ENCODE results near the gene SHISAL2B. TPM values are rescaled to one million over a fixed set of nuclear protein-coding genes. Genes with fewer than 3 reads are reported as not detected.
"Not testable (repeated sequence)": the region's sequence is repeated elsewhere in the genome, so short reads cannot be mapped to it uniquely, and the experiment has no call there.

Gene SHISAL2B
- total RNA-seq = not detected
- long read RNA-seq = 0 reads

DNA sequence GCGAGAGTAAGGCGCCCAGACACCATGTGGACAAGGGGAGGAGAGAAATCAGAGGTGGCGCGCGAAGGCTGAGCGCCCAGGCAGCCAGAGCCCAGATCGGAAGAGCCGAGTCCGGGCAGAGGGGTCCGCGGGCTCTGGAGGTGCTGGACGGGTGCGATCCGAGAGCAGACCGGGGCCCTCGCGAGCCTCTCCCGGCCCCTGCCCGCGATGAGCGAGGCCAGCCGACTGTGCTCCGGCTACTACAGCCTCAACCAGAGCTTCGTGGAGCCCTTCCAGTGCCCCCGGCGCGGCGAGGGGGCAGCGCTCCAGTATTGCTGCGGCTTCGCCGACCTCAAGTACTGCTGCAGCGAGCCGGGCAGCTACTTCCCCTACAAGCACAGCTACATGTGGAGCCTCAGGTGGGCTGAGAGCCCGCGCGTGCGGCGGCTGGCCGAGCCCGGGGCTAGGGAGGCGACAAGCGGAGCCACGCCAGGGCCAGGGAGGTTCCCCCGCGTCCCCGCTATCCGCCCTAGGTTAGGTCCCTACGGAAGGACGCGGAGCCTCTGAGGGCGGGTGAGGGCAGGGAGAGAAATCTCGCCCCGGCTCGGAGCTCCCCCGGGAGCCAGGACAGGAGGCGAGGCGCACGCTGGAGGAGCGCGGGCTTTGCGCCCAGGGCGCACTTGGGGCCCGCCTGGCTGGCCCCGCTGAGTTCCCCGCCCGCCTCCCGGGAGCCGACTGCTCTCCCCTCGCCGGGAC lies at the start of gene SHISAL2B:
Gene SHISAL2B (plus strand): TSS at position 87 of the 735 bp plus-strand sequence. CDS start 121 bp downstream, at position 208.
- ATAC-seq = no peak

DNA sequence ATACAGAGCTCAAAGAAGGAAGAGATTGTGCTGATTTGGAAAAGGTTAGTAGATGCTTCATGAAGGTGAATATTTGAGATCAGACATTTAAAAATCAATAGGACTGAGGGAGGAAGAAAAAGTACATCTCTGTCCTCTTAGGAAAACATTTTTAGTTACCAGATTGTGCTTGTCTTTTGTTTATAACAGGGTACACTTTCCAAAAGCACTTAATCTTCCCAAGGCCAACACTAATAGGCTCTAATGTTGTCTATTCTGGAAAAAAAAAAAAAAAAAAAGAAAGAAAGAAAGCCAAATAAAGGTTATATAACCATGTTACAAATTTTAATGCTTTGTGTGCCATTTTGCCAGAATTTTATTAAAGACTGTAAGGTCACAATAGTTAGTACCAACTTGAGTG lies 45.5 kb upstream of the SHISAL2B start:
- ATAC-seq (no peak), DNase-seq (ENCODE audit: missing footprints) (no peak)
- intact Hi-C loops (cut with DNase I) = no loop called here

More for the DNA sequence above, at the start of gene SHISAL2B:
- intact Hi-C loops (cut with DNase I) = no loop called here
- DNase-seq (ENCODE audit: missing footprints) = no peak

DNA sequence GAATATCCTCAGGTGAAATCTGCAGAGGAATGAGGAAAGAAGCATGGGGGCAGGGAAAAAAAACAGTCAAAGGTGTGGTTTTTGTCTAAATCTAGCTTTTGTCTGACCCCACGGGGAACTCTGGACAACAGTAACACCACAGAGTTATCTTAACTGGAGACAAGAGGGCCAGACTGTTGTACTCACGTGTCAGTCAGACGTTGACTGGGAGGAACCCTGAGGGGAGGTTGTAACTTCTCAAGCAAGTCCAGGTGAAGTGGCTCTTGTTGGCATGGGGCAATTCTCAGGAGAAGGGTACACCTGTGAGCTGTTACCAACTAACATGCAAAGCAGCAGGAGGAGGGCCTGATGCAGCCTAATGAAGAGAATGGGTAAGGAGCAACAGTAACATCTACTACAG lies 44.1 kb upstream of the SHISAL2B start:
- intact Hi-C loops (cut with DNase I) = no loop called here
- no peak for DNase-seq (ENCODE audit: missing footprints)
- no peak for ATAC-seq

DNA sequence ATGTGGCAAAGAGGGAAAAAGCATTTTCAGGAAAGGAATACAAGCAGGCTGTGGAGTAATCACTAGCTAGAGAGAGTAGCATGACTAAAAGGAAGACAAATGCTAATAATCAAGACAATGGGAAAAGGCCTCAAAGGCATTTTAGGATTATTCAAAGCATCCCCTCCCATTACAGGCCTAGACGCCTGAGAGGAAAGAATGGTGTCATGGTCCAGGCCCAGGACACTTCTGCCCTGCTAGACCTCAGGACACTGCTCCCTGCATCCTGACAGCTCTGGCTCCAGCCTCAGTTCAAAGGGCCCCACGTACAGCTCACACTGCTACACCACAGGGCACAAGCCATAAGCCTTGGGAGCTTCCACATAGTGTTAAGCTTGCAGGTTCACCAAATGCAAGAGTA lies 40.8 kb upstream of the SHISAL2B start:
- ATAC-seq = no peak
- intact Hi-C loops (cut with DNase I) = no loop called here
- DNase-seq (ENCODE audit: missing footprints) = no peak

DNA sequence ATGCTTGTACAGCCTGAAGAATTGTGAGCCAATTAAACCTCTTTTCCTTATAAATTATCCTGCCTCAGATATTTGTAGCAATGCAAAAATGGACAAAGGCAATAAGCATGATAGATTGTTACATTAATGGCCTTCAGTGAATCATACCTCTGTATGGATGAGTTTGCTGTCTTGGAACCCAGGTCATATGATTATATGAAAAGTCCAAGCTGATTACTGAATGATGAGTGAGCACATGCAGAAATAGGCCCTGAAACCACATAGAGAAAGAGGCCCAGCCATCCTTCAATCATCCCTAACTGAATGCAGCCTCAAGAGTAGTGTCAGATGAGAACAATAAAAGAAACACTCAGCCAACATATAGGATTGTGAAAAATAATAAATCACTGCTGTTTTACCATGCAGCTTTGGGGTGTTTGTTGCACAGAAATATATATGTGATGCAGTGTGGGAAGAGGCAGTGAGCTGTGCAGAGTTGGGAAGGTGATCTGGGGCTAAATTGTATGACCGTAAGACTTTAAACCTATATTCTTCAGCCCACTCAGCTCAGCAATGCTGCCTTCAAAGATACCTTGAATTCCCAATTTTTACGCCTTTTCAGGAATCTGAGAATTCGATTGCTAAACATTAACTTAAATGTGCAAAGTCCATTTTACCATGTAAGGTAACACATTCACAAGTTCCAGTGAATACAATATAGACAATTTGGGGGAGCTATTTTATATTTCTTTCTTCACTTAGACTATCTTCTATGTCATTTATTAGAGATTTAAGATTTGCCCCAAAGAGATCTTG lies 36.3 kb upstream of the SHISAL2B start:
- ATAC-seq = no peak
- no peak for DNase-seq (ENCODE audit: missing footprints)
- intact Hi-C loops (cut with DNase I) = no loop called here

DNA sequence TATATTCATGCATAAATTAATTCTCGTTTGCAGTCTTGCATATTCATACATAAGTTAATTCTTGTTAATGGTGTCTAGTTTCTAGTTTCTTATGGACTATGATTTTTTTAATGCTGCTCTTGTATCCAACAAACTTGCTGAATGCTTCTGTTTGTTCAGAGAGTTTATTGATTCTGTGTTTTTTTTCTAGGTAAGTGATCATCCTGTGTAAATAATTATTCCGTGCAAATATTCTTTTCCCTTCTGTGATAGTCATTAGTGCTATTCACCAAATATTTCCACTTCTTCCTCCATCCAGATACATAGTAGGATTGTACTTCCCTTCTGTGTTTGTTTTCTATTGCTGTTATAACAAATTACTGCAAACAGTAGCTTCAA lies 35.8 kb upstream of the SHISAL2B start:
- no peak for DNase-seq (ENCODE audit: missing footprints)
- intact Hi-C loops (cut with DNase I) = no loop called here
- ATAC-seq = no peak

DNA sequence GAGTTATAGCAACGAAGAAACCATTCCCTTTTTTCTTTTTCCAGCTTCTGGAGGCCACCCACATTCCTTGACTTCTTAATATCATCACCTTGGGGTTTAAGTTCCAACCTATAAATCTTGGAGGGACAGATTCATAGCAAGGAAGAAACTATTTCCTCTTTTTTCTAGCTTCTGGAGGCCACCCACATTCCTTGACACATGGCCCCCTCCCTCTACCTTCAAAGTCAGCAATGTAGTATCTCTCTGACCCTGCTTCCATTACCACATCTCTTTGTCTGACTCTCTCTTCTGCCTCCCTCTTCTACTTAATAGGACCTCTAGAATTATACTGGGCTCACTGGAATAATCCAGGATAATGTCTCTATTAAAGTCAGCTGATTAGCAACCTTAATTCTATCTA lies 34.7 kb upstream of the SHISAL2B start:
- no peak for DNase-seq (ENCODE audit: missing footprints)
- no peak for ATAC-seq
- intact Hi-C loops (cut with DNase I) = no loop called here

DNA sequence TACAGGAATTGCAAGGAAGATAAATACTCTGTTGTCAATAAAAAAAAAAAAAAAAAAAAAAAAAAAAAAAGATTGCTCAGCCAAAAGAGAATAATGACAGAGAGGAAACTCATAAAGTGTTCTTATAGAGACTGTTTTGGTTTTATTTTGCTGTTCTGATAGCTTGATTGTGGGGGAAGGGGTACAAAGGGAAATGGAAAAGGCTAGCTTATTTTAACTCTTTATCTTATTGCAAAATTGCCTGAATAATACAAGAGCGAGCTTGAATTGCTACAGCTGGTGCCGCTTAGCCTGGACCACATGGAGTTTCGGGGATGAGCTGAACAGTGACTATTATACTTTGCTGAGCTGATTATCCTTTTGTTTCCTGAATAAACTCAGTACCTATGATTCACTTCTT lies 31.0 kb upstream of the SHISAL2B start:
- DNase-seq (ENCODE audit: missing footprints) (no peak), ATAC-seq (no peak)
- intact Hi-C loops (cut with DNase I) = no loop called here

DNA sequence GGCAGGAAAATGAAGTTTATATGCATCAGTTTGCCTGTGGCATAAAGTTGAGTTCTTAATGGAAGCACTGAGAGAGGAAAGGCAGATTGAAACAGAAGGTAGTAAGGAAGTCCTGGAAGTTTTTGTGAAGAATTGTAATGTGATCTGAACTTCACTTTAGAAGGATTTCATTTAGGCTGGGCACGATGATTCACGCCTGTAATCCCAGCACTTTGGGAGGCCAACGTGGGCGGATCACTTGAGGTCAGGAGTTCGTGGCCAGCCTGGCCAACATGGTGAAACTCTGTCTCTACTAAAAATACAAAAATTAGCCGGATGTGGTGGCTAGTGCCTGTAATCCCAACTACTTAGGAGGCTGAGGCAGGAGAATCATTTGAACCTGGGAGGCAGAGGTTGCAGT lies 27.1 kb upstream of the SHISAL2B start:
- ATAC-seq; intact Hi-C loops (cut with DNase I); DNase-seq (ENCODE audit: missing footprints): not testable (repeated sequence)

DNA sequence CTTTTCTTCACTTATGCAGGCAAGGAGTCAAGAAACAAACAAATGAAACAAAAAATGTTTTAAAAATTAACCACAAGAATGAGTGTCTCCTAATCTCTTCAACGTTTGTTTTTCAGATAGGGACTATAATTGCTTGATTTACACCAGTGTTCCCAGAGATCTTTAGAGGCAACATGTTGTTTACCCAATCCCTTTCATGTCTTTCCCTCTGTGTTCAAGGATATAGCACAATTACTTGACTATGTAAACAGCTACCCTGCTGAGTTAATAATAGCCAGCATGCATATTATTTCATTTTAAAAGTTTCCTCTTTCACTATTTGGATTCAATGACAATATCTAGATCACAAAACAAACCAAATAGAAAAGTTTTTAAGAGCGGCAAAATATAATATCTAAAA lies 25.1 kb upstream of the SHISAL2B start:
- intact Hi-C loops (cut with DNase I) = no loop called here
- ATAC-seq (no peak), DNase-seq (ENCODE audit: missing footprints) (no peak)

DNA sequence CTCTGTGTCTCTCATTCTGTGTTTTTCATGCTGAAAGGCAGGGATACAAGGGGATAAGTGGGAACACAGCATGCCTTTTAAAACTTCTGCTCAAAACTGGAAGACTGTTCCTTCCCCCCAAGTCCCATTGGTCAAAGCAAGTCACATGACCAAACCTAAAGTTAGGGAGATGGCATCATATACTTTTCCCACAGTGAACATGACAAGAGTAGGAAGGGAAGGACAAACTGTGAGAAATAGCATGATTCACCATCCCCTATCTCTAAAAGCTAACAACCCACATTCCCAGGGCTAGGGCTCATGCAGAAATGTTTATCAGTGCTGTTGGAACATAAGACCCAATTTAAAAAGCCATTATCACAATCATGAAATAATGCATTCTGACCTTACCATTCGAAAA lies 24.2 kb upstream of the SHISAL2B start:
- ATAC-seq (no peak), DNase-seq (ENCODE audit: missing footprints) (no peak)
- intact Hi-C loops (cut with DNase I) = no loop called here

DNA sequence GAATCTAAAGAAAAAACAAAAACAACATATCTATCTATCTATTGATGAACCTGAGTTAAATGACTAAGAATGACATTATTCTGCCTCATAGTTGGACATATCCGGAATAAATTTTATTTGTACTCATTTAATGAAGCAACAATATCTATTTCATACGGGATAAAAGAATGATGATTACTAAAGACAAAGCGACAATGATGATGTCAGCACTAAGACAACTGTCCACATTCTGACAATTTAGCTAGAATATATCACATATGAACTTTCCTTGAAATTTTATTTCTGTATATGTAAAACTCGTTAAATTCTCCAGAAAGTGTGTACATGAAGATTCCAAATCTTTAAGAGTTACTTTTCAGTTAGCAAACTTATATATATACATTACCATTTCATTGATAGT lies 23.2 kb upstream of the SHISAL2B start:
- ATAC-seq (no peak), DNase-seq (ENCODE audit: missing footprints) (no peak)
- intact Hi-C loops (cut with DNase I) = no loop called here

DNA sequence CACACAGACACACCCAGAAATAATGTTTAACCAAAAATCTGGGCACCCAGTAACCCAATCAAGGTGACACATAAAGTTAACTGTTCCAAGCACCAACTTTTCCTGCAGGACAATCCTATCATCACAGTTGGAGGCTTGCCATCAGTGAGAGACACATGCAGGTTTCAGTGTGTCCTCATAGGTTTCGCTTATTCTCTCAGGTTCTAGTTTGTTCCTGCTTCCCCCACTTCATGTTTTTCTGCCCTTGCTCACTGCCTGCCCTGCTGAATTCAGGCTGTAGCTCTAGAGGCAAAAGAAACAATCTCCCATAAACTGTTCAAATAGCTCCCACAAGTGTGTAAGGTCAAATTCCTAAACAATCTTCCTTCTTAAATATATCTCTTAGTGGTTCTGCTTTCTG lies 20.0 kb upstream of the SHISAL2B start:
- intact Hi-C loops (cut with DNase I) = no loop called here
- ATAC-seq = no peak
- DNase-seq (ENCODE audit: missing footprints) = no peak

DNA sequence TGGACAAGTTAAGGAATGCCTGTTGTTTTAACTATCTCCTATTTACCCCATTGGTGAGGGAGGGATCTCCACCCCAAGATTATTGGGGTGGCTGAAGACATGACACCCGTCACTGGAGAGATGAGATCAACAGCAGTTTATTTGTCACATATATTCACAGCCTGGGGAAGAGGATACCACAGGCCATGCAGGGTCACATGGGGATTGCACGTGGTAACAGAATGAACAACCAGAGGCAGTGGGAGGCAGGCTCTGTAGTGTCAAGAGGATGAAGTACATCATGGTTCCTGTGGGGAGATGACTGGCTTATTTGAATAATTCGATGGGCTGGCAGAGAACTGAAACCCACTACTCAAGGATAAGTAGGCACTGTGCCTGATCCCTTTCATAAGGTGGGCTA lies 18.6 kb upstream of the SHISAL2B start:
- intact Hi-C loops (cut with DNase I) = no loop called here
- DNase-seq (ENCODE audit: missing footprints) (no peak), ATAC-seq (no peak)

DNA sequence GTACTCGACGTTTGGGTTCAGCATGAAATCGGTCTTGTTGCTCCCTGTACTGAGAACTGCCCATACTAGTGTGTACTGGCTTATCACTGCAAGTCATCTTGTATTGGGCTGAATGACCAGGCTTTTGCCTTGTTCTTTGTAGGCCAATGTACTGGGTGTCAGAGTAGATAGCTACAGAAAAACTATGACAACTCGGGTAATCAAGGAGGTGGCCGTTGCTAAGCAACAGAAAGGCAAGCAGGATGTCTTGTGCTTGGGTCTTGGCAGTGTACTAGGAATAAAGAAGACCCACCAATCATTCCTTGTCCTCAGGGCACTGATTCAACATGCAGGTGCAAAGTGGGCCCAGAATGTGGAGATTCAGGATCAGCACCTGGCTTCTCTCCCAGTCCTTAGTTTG lies 11.9 kb upstream of the SHISAL2B start:
- intact Hi-C loops (cut with DNase I) = no loop called here
- ATAC-seq (no peak), DNase-seq (ENCODE audit: missing footprints) (no peak)

DNA sequence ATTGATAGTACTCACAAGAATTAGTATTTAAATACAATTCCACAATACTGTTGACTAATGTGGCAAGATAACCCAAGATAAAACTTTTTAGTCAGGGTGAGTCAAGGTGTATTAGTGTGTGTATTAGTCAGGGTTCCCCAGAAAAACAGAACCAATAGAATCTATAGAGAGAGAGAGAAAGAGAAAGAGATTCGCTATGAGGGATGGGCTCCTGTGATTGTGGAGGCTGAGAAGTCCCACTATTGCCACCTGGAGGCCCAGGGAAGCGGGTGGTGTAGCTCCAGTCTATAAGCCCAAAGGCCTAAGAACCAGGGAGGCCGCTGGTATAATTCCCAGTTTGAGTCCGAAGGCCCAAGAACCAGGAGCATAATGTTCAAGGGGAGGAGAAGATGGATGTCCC lies 10.0 kb upstream of the SHISAL2B start:
- ATAC-seq (no peak), DNase-seq (ENCODE audit: missing footprints) (no peak)
- intact Hi-C loops (cut with DNase I) = no loop called here

DNA sequence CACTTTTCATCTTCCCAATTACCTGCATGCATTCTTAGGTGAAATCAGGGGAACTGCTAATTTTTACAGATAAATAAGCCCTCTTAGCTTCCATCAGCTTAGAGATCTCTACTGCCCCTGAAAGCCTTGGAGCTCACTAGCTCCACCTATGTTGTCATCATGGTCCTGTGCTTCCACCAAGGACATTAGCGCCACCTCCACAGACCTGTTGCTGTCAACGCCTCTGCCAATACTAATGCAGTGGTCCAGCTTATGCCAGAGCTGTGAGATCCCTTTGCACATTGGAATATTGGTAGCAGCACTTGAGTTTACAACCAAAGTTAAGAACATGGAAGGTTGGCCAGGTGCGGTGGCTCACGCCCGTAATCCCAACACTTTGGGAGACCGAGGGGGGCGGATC lies 7.7 kb upstream of the SHISAL2B start:
- DNase-seq (ENCODE audit: missing footprints) (no peak), ATAC-seq (no peak)
- intact Hi-C loops (cut with DNase I) = no loop called here

DNA sequence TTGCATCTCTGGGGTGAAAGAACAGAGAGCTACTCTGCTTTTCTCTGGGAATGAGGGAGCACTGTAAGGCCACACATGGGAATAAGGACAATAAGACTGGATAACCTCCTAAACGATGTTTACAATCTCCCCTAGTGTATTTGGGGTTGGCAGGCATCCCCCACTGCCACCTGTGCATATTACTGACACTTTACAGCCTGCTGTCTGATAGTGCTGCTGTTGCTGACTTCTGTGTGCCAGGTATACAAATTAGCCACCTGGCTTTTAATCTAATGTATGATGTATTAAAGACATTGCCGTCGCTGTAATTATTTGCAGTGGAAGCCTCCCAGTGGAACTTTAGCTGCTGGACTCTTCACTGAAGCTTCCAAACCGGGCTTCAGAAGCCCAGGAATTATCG lies 4.4 kb upstream of the SHISAL2B start:
- no peak for DNase-seq (ENCODE audit: missing footprints)
- ATAC-seq = no peak
- intact Hi-C loops (cut with DNase I) = no loop called here

DNA sequence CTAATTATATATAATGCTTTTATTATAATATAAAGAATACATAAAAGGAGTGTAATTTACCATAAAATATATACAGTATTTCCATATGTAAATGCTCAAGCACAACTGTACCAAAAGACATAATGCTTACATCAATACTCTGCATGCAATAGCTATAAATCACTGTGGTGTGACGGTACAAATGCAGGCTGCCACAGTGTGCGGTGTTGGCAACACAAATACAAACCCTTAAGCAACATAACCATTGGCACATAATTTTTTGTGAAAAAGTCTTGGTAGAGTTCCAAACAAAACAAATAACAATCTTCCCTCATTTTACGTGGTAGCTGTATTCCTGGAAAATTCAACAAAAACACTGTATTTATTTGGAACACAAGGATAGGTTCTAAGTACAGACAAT lies 1.9 kb upstream of the SHISAL2B start:
- DNase-seq (ENCODE audit: missing footprints) (no peak), ATAC-seq (no peak)
- intact Hi-C loops (cut with DNase I) = no loop called here

DNA sequence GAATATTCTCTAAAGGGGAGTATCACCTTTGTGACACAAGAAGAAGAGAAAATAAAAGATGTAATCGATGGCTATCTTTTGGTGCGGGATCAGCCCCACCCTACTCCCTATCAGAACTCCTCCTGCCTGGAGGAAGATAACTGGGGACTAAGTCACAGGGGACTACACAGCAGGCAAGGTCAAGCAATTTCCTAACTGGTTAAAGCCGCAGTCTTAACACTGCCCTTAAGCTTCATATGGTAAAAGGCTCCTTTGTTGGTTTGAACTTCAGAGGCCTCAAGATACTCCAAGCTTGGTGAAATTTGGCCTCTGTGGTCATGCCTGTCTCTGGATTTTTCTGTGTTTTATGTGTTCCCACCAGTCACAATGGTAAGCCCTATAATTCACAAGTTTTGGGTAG lies 1.3 kb upstream of the SHISAL2B start:
- intact Hi-C loops (cut with DNase I) = no loop called here
- DNase-seq (ENCODE audit: missing footprints) (no peak), ATAC-seq (no peak)

DNA sequence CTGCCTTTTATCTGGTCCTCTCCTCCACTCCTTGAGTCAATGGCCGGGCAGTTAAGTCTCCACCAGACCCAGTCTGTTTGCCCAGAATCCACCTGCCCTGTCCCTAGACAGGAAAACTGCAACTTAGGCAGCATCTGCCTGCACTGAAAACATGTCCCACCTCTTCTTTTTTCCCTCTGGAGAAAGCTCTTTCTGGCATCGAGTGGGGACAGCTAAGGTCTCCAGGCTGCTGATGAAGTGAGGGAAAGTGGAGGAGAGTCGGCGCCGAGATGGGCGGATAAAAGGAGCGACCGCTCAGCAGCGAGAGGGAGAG lies 243 bp upstream of the SHISAL2B start:
- intact Hi-C loops (cut with DNase I) = no loop called here
- ATAC-seq = no peak
- no peak for DNase-seq (ENCODE audit: missing footprints)
